Uterus (tissue), 4 donors: ENCODE data around the gene COL18A1. TPM values are rescaled to one million over a fixed set of nuclear protein-coding genes. Genes with fewer than 3 reads are reported as not detected.

Source experiments
- DNase-seq, 2 donors: peaks; one replicate each; pipeline ENCODE4 v3.0.0-alpha.2; 2019 to 2020
- H3K27ac ChIP-seq, 2 donors: fragments of 200-600 bp; sonication (generic); 1 replicate in 1 of 2; 2 replicates in 1 of 2; pipeline ENCODE4 v1.5.1; 2016 to 2018
- H3K27me3 ChIP-seq, 2 donors: fragments of 200-600 bp; sonication (generic); one replicate each; pipeline ENCODE4 v1.5.1; 2018 to 2019; ENCODE audit warnings: control low read depth in 1 of 2
- H3K36me3 ChIP-seq, 2 donors: fragments of 200-600 bp; sonication (generic); one replicate each; pipeline ENCODE4 v1.5.1; 2019; ENCODE audit warnings: control low read depth in 1 of 2
- H3K4me1 ChIP-seq, 2 donors: fragments of 200-600 bp; sonication (generic); one replicate each; pipeline ENCODE4 v1.5.1; 2018 to 2019; ENCODE audit warnings: control low read depth in 1 of 2
- H3K4me3 ChIP-seq, 2 donors: fragments of 200-600 bp; sonication (generic); 1 replicate in 1 of 2; 2 replicates in 1 of 2; pipeline ENCODE4 v1.5.1; 2018 to 2019; ENCODE audit warnings: mild to moderate bottlenecking in 1 of 2
- H3K9me3 ChIP-seq, 2 donors: fragments of 200-600 bp; sonication (generic); one replicate each; pipeline ENCODE4 v1.5.1; 2019; ENCODE audit warnings: control low read depth in 1 of 2
- CTCF ChIP-seq, 4 experiments: fragments of 200-600 bp in 2 of 4; fragments of 450-650 bp in 2 of 4; sonication (generic) in 2 of 4; IDR thresholded peaks; one replicate each; pipeline ENCODE4 v1.5.1; 2016 to 2019; ENCODE audit warnings: antibody characterized with exemption in 4 of 4, mild to moderate bottlenecking in 2 of 4, moderate library complexity in 1 of 4
- POLR2A ChIP-seq, 2 donors: fragments of 450-650 bp; IDR thresholded peaks; one replicate each; pipeline ENCODE4 v1.6.1; 2016; ENCODE audit warnings: antibody characterized with exemption in 2 of 2, mild to moderate bottlenecking in 1 of 2, moderate library complexity in 1 of 2
- intact Hi-C: fragments of 100-400 bp; cut with DNase I; formaldehyde crosslinking; loops from one replicate; pipeline ENCODE4 v1.15.1; 2023; ENCODE audit warnings: low total_unique reads
- total RNA-seq, 4 donors: library from RNA; depleted of rRNA in 3 of 4; stranded (reverse); fragments of >200 nt in 3 of 4; gene quantifications; one replicate each; pipeline versions ENCODE4 v1.1.0 to v1.2.4, GENCODE V29; 2014 to 2023
- donor health status: DM: yes; HTN: yes; CAD: no.

The COL18A1 gene
- total RNA-seq, 4 donors from 2014 or later: 73.0 to 223 (median 152) TPM

GRCh38 chr21:45551316-45551715, 146.4 kb downstream of the COL18A1 start:
- Histone ChIP-seq H3K36me3 (no peaks in the 10 kb centered on the region), H3K4me3 (no peak overlapping the region), H3K27me3 (no peaks in the 10 kb centered on the region), H3K9me3 (no peaks in the 10 kb centered on the region), H3K27ac (no peak overlapping the region), H3K4me1 (no peaks in the 10 kb centered on the region)
- intact Hi-C loops: no loop called here
- TF ChIP-seq CTCF (IDR thresholded peaks at IDR 0.05): no peak
- no peak for TF ChIP-seq POLR2A (IDR thresholded peaks at IDR 0.05)
- DNase-seq: no peak

GRCh38 chr21:45551783-45552695, 147.1 kb downstream of the COL18A1 start:
- no peaks in the 10 kb centered on the region for H3K36me3 ChIP-seq
- H3K27me3 ChIP-seq: no peaks in the 10 kb centered on the region
- DNase-seq: no peak
- H3K4me3 ChIP-seq: no peak overlapping the region
- TF ChIP-seq CTCF (IDR thresholded peaks at IDR 0.05): no peak
- no peak for TF ChIP-seq POLR2A (IDR thresholded peaks at IDR 0.05)
- H3K9me3 ChIP-seq: no peaks in the 10 kb centered on the region
- intact Hi-C loops: no loop called here
- no peak overlapping the region for H3K27ac ChIP-seq
- H3K4me1 ChIP-seq: no peaks in the 10 kb centered on the region

DNA sequence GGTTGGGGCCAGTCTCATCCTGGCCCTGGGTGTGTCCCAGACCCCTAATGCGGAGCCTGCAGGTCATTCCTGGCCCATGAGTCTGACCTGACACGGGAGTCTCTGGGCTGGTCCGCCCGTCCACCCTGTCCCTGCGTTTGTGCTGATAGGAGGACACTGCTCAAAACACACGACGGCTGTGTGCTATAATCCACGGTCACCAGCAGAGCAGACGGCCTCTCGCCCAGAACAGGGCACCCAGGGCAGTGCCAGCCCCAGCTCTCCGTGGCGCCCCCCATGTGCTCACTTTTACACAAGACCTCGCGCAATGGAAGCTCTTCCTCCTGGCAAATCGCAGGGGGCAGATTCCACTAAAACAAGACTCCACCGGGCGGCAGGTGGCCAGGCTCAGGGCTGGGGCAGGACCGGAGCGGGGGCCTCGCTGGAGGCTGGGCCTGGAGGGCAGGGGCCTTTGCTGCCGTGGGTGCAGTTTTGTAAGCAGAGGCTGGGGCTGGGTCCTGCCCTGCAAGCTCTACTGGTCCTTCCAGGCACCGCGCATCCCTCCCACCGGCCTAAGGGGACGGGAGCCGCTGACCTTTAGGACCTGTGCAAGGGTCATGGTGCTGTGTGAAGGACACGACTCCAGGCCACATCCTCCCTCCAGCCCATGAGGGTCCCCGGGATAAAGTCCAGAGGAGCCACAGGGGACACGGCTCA, 147.9 kb downstream of the COL18A1 start:
- no peak for TF ChIP-seq POLR2A (IDR thresholded peaks at IDR 0.05)
- no peak for TF ChIP-seq CTCF (IDR thresholded peaks at IDR 0.05)
- intact Hi-C loops: no loop called here
- no peak for DNase-seq

GRCh38 chr21:45554477-45555175, 149.7 kb downstream of the COL18A1 start:
- peak in 1 of 2 donors; percentile 49 for TF ChIP-seq POLR2A (IDR thresholded peaks at IDR 0.05)
- TF ChIP-seq CTCF (IDR thresholded peaks at IDR 0.05): peak; percentile 67 to 96 (median 92)
- H3K4me1 ChIP-seq: no peaks in the 10 kb centered on the region
- no peaks in the 10 kb centered on the region for H3K36me3 ChIP-seq
- peak overlapping the region; percentile 51 to 64 for H3K4me3 ChIP-seq
- no peaks in the 10 kb centered on the region for H3K9me3 ChIP-seq
- DNase-seq: peak; percentile 76 to 89
- no peaks in the 10 kb centered on the region for H3K27me3 ChIP-seq
- H3K27ac ChIP-seq: peak overlapping the region; percentile 79 to 91
- intact Hi-C loops: no loop called here

More for the DNA sequence above, 147.9 kb downstream of the COL18A1 start:
- Histone ChIP-seq H3K9me3 (no peaks in the 10 kb centered on the region), H3K27ac (no peak overlapping the region), H3K4me3 (no peak overlapping the region), H3K36me3 (no peaks in the 10 kb centered on the region), H3K4me1 (no peaks in the 10 kb centered on the region), H3K27me3 (no peaks in the 10 kb centered on the region)
